CD4-positive, alpha-beta T cell treated with Interleukin-17A for 4 hours (primary cell): ENCODE measurements around the gene SLC25A19.
"Not testable (repeated sequence)": the region's sequence is repeated elsewhere in the genome, so short reads cannot be mapped to it uniquely, and the experiment has no call there.

Source experiments
- DNase-seq: peaks from one replicate; pipeline ENCODE4 v3.0.0-alpha.2; 2020; ENCODE audit warnings: mixed read lengths

SLC25A19 gene

DNA sequence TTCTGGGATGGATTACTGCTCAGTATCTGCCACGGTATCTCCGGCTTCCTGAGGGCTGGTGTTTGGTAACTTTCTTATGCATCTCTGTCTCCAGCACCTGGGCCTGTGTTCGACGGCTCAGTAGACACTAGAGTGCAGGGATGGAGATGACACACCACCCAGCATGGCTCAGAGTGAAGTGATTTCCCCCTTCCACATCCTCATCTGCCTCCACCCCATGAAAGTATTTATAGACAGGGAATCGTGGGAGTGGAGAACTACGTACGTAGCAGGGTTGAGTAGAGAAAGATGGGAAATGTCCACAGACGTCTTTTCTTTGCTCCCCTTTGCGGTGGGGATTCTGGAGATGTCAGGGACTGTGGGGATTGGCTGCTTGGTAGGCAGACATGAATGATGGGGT is 11.8 kb upstream of the SLC25A19 start:
- DNase-seq, result no peak

- DNase-seq, result no peak
These were observed 11.0 kb upstream of the SLC25A19 start for GRCh38 chr17:75300280-75300679.

DNA sequence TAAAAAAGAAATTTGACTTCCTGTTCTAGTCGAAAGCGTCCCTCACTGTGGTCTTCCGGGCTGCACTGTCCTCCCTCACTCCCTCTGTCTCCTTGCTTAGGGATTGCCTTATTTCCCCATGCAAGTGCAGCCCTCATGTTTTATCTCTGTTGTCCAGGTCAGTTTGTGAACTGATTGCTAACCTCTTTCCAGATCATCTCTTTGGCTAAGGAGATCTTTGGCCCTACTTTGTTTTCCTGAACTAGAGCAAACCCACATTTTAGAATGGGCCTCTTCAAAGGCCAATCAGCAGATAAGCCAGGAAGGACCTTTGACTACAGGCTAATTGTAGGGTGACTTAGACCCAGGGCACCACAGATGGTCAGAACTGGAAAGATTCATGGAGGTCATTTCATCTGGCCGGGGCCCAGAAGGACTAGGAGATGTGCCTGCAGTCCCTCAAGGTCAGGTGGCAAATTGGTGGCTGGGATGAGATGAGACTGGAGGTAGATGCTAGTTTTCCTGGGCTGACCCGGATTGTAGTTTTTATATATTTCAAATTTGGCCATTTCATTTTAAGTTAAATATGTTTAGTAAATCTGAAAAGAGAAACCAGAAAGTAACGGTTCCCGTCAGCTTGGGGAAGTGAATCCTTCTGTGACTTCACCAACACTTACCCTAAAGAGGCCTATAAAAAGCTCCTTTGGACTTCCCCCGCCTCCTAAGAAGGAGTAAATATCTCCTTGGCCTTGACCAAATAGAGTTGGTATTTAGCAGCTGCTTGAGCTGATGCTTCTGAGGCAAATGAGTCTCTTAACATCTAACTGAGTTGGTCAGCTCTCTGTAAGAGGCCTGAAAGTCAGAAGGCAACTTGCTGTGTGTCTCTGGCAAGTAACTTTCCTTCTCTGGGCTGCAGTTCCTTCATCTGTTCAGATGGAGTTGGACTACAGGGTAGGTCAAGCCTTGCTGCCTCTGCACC is 6.2 kb upstream of the SLC25A19 start:
- DNase-seq, result no peak

GRCh38 chr17:75292810-75293448 is 3.7 kb upstream of the SLC25A19 start:
- not testable (repeated sequence) for DNase-seq

- peak; percentile 77 for DNase-seq
These were observed 652 bp upstream of the SLC25A19 start for GRCh38 chr17:75289832-75290337.

- no peak for DNase-seq
These were observed 491 bp downstream of the SLC25A19 start for GRCh38 chr17:75288770-75289114.

DNA sequence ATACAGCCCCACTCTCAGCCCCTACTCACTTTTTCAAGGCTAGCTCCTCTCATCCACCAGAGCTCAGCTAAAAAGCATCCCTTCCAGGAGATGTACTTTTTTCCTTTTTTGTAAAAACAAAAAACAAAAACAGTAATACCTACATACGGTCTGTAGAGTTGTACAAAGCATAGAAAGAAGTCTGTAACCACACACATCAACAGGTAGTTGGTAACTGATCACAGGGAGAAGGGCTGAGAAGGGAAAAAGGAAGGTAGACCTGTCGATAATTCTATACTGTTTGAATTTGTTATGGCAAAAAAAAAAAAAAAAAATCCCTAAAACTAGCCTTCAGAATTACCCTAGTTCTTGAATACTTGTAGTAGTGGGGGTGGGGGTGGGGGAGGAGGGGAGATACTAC is 874 bp downstream of the SLC25A19 start:
- no peak for DNase-seq

DNA sequence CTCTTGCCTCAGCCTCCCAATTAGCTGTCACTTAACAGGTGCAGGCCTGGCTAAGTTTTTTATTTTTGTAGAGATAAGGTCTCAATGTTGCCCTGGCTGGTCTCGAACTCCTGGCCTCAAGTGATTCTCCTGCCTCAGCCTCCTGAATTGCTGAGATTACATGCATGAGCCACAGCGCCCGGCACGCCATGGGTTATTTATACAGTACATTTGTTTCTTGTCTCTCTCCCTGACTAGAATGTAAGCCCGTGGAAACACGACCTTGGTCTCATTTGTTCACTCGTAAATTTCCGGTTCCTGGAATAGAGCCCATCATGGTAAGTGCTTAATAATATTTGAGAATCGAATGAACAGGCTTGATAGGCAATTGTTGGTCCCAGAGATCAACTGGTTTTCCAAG is 2.0 kb downstream of the SLC25A19 start:
- DNase-seq, result no peak

GRCh38 chr17:75285123-75285522 is 4.1 kb downstream of the SLC25A19 start:
- no peak for DNase-seq

DNA sequence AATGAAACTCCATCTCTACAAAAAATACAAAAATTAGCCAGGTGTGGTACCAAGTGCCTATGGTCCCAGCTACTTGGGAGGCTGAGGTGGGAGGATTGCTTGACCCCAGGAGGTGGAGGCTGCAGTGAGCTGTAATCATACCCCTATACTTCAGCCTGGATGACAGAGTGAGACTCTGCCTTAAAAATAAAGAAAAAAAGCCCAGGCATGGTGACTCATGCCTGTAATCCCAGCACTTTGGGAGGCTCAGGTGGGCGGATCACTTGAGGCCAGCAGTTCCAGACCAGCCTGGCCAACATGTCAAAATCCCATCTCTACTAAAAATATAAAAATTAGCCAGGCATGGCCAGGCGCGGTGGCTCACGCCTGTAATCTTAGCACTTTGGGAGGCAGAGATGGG is 9.0 kb downstream of the SLC25A19 start:
- not testable (repeated sequence) for DNase-seq

GRCh38 chr17:75277664-75278071 is 11.6 kb downstream of the SLC25A19 start:
- DNase-seq, result no peak

DNA sequence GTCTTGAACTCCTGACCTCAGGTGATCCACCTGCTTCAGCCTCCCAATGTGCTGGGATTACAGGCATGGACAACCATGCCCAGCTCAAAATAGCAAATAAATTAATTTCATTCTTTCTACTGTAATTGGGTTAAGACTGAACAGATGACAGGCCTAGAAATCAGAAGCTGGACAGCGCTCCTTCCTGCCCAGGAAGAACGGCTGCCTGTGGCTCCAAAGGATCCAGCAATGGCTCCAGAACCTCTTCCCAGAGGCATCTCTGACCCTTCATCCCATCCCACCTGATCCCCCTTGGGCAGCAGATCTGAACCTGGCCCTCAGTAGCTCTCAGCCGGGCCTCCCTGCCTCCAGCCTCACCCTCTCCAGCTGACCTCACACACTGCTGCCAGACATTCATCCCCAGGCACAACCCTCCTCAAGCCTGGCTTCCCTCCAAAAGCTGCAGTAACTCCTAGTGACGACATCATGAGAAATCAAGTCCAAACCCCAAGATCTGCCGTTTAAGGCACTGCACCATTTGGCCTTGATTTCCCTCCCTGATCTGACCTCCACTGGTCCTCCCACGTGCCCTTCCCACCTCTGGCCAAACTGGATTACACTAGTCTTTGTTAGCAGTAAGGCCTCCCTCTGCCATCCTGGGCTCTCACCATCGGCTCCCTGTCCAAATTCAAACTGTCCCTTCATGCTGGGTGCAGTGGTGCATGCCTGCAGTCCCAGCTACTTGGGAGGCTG is 15.1 kb downstream of the SLC25A19 start:
- DNase-seq, result no peak

- no peak for DNase-seq
These were observed 16.4 kb downstream of the SLC25A19 start for GRCh38 chr17:75272848-75273184.

DNA sequence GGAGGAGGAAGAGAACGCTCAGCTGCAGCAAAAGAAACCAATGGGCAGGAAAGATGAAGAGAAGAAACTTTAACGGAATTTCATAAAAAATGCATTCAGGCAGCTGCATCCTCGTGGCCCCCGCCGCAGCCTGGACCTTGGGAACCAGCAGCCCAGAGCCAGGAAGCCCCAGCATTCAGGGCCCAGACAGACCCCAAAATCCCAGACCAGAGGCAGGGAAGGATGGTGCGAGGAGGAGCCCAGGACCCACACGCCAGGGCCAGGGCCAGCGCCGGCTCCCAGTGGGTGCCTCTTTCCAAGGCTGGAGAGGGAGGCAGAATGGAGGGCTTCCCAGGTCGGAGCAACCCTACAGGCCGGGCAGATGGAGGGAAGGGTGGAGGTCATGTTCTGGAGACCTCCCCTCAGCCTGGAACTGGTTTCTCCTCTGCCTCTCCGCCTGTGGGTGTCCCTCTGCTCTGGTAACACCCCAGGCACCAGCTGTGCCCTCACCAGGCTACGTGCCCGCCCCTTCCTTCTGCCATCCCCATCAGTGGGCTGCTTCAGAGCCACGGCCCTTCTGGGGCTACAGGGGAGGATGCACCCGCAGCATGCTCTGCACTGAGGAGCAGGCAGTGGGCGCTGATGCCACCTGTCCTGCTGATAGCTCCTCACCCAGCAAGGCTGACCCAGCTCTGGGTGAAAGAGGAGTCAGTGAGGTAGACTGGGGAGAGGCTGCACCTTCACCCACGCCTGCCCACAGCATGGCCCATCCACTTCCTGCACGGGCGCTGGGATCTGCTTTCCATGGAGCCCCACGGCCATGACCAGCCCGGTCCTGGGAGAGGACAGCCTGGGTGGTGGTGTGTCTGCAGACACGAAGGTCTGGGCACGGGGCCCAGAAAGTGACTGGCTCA is 17.0 kb downstream of the SLC25A19 start:
- peak; percentile 7 for DNase-seq

DNA sequence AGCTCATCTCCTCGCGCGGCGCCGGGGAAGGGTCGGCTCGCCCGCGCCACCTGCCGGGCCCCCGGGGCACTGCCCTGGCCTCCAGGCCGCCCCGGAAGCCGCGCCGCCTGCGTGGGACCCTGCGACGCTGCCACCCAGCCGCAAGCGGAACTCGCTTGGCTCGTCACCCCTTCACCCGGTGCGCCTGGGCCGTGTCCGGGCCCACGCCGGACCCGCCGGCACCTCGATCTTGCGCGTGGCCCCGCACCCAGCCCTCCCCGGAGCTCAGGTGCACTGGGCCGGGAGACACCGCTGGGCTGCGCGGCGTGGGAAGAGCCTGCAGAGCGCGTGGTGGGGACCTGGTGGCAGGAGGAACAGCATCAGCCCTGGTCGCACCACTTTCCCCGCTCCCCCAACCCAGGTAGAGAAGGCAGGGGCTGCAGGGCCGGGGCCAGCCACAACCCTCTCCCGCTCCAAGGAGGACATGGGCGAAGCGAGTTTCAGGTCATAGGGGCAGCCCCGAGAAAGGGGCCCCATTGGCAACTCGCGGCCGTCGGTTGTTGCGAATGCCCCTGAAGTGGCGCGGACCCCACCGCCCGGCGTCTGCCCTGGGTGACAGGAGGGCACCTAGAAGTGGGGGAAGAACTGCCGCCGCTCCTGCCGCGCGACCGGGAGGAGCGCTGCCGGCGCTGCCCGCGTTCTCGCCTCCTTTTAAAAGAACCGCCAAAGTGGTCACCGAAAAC is 17.8 kb downstream of the SLC25A19 start:
- peak; percentile 91 for DNase-seq

- DNase-seq, result no peak
These were observed 18.3 kb downstream of the SLC25A19 start, which contains the start of gene MIF4GD for GRCh38 chr17:75270966-75271232. TSS of gene MIF4GD (minus strand) at chr17:75271231. CDS start at chr17:75270195, 1,036 bp downstream.

DNA sequence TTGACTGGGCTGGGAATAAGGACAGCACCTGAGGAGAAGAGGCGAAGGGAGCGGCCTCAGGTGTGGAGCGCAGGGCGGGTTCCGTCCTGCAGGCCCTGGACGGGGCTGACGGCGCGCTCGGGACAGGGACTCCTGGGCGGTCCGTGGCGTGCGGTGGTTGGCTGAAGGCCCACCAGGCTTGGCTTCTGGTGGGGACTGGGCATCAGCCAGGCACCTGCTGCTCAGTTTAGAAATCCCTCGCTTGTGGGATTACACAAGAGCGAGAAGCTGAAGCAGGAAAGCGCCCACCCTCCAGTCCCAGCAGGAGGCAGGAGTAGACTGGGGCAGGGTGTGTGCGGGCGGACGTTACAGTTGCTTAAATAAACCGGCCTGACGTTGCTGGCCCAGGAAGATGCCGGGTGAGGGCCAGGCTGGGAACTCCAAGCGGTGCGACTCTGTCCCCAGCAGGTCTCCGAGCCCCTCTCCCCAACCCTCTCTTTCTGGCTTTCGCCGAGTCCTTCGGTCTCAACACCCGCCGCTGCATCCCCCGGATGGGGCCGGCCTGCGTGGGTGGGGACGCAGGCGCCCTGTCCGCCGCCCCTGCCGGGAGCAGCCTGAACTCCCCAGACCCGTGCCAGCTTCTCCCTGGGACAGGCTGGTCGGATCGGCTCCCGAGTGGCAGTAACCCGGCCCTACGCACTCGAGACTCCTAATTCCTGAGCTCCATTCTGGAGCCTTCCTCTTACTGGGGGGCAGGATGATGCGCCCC is 18.8 kb downstream of the SLC25A19 start:
- DNase-seq, result peak; percentile 52

DNA sequence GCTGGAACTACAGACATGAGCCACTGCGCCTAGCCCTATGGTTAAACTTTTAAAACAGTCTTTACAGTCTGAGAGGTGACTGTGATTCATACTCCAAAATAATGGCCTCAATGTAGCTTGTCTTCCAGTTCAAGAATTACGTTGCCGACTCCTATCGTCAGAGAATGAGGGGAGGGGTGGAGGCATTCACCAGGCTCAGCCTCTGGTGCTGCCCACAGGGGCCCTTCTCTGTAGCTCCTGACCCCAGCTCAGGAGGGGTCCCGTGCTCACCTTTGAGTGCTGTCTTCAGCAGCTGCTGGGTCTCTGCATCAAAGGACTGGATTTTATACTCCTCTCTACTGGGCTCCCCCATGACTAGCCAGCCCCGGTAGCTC is 19.4 kb downstream of the SLC25A19 start:
- no peak for DNase-seq

- DNase-seq, result no peak
These were observed 21.6 kb downstream of the SLC25A19 start for GRCh38 chr17:75267411-75268232.

DNA sequence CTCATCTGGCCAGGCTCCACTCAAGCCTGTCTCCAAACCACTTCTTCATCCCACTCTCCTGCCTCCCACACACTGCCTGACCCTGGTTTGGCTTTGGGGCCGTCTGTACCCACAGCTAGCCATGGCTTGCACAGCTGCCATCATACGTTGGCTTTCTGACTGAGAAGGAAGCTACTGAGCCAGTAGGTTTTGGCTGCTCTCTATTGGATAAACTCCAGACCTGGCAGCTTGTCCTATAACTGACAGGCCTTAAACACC is 22.2 kb downstream of the SLC25A19 start:
- DNase-seq, result no peak
